Ovary (tissue), 3 donors: ENCODE measurements around the gene XPO6.

Source experiments
- EP300 ChIP-seq: sonication (generic); formaldehyde crosslinking; IDR thresholded peaks from one replicate; pipeline ENCODE4 v1.6.1; 2017; ENCODE audit warnings: antibody characterized with exemption
- POLR2A ChIP-seq: fragments of 450-650 bp; IDR thresholded peaks from one replicate; pipeline ENCODE4 v1.6.1; 2017; ENCODE audit warnings: antibody characterized with exemption, mild to moderate bottlenecking, moderate library complexity
- TF ChIP-seq, protein P1 (sequence below), 3 donors: fragments of 450-650 bp in 2 of 3; fragments of 200-600 bp in 1 of 3; IDR thresholded peaks; one replicate each; pipeline versions ENCODE4 v1.5.1 to v1.8.0; 2016 to 2022; ENCODE audit warnings: antibody characterized with exemption in 3 of 3, mild to moderate bottlenecking in 1 of 3
- donor health status: DM: no; HTN: no; CAD: no.

GRCh38 chr16:28091656-28092055 is 120.1 kb downstream of the XPO6 start:
- TF ChIP-seq, protein P1, sequence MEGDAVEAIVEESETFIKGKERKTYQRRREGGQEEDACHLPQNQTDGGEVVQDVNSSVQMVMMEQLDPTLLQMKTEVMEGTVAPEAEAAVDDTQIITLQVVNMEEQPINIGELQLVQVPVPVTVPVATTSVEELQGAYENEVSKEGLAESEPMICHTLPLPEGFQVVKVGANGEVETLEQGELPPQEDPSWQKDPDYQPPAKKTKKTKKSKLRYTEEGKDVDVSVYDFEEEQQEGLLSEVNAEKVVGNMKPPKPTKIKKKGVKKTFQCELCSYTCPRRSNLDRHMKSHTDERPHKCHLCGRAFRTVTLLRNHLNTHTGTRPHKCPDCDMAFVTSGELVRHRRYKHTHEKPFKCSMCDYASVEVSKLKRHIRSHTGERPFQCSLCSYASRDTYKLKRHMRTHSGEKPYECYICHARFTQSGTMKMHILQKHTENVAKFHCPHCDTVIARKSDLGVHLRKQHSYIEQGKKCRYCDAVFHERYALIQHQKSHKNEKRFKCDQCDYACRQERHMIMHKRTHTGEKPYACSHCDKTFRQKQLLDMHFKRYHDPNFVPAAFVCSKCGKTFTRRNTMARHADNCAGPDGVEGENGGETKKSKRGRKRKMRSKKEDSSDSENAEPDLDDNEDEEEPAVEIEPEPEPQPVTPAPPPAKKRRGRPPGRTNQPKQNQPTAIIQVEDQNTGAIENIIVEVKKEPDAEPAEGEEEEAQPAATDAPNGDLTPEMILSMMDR (IDR thresholded peaks at IDR 0.05), result no peak
- TF ChIP-seq POLR2A (no peak), EP300 (no peak)
